ENCODE measurements around the gene MYCT1.
"Not testable (repeated sequence)": the region's sequence is repeated elsewhere in the genome, so short reads cannot be mapped to it uniquely, and the experiment has no call there.

MYCT1 gene

GRCh38 chr6:152697634-152698033 lies at the start of gene MYCT1:
MYCT1 (plus strand) TSS chr6:152697897; CDS start chr6:152697903, 6 bp downstream.
- no peak for DNase-seq (ENCODE audit: low spot score)

- no peak for DNase-seq (ENCODE audit: low spot score)
Observed at GRCh38 chr6:152648105-152648504, 49.6 kb upstream of the MYCT1 start.

DNA sequence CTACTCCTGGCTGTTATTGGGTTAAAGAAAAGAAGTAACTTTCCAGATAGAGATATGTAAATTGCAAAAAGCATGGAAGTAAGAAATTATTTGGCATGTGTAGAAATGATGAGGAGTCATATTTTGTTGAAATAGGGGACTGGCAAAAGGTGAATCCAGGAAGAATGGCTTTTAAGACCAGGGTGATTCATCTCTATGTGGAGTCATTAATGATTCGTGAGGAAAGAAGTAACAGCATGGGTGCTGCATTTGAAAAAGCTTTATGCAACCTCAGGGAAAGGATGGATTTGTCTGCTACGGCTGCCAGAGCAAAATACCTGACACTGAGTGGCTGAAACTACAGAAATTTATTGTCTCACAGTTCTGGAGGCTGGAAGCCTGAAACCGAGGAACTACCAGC lies 45.7 kb upstream of the MYCT1 start:
- DNase-seq (ENCODE audit: low spot score) = no peak

GRCh38 chr6:152661776-152662175 lies 35.9 kb upstream of the MYCT1 start:
- DNase-seq (ENCODE audit: low spot score) = no peak

GRCh38 chr6:152669895-152670294 lies 27.8 kb upstream of the MYCT1 start:
- DNase-seq (ENCODE audit: low spot score) = no peak

GRCh38 chr6:152671171-152671570 lies 26.5 kb upstream of the MYCT1 start:
- no peak for DNase-seq (ENCODE audit: low spot score)

DNA sequence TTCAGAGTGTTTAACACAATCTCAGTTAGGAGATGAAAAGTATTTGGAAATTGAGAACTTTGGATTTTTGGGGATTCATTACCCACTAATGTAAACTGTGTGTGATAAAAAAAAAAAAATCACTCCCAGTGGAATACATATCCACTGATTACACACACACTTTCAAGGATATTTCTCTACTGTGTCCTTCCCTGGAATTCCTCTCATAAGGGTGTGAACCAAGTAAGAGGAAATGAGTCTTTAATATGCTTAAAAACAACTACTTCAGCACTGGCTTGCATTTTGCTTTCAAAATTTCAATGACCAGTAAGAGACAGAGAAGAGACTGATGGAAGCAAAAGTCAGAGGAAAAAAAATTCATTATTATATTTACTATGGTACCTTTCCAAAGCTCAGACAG lies 24.5 kb upstream of the MYCT1 start:
- DNase-seq (ENCODE audit: low spot score) = no peak

DNA sequence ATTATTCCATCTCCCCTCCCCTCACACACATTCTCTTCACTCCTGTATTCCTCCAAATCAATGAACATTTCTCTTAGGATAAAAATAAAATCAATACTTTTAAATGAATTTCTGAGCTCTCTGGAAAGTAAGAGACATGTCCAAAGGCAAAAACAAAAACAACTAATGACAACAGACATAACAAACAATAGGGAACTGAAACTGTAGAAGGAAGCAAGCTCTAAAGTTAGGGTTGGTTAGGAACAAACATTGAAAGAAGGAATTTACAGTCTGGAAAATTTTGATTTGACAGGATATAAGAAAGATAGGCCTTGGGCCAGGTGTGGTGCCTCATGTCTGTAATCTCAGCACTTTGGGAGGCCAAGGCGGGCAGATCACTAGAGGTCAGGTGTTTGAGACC lies 17.5 kb upstream of the MYCT1 start:
- no peak for DNase-seq (ENCODE audit: low spot score)

DNA sequence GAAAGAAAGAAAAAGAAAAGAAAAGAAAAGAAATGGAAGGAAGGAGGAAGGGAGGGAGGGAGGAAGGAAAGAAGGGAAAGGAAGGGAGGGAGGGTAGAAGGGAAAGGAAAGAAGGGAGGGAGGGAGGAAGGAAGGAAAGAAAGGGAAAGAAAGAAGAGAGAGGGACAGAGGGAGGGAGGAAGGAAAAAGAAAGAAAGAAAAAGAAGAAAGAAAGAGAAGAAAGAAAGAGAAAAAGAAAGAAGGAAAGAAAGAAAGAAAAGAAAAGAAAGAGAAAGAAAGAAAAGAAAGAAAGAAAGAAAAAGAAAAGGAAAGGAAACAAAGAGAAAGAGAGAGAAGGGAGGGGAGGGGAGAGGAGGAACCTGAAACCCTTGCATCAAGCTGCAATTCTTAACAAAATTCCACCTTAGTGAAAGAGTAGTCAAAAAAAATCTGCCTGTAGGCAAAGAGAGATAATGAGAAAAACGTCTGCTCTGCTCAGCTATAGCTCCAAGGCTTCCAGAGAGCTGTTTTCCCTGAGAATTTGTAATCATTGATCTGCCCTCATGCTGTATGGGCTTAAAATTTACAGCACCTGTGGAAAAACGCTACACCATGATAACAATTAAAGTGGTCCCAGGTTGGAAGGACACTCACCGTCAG lies 16.7 kb upstream of the MYCT1 start:
- no peak for DNase-seq (ENCODE audit: low spot score)

DNA sequence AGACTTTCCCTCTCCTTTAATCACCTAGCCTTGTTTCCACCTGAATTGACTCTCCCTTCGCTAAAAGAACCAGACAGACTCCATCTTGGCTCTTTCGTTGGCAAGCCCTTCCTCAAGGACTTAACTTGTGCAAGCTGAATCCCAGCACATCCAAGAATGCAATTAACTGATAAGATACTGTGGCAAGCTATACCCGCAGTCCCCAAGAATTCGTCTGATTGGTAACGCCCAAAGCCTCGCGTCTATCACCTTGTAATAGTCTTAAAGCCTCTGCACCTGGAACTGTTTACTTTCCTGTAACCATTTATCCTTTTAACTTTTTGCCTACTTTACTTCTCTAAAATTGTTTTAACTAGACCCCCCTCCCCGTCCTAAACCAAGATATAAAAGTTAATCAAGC lies 15.6 kb upstream of the MYCT1 start:
- DNase-seq (ENCODE audit: low spot score) = no peak

DNA sequence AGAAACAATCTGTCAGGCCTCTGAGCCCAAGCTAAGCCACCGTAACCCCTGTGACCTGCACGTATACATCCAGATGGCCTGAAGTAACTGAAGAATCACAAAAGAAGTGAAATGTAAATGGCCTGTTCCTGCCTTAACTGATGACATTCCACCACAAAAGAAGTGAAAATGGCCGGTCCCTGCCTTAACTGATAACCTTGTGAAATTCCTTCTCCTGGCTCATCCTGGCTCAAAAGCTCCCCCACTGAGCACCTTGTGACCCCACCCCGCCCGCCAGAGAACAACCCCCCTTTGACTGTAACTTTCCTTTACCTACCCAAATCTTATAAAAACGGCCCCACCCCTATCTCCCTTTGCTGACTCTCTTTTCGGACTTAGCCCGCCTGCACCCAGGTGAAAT lies 14.8 kb upstream of the MYCT1 start:
- not testable (repeated sequence) for DNase-seq (ENCODE audit: low spot score)

- DNase-seq (ENCODE audit: low spot score) = no peak
Observed at GRCh38 chr6:152685819-152686218, 11.9 kb upstream of the MYCT1 start.

GRCh38 chr6:152695372-152696045 lies 2.2 kb upstream of the MYCT1 start:
- DNase-seq (ENCODE audit: low spot score) = no peak

GRCh38 chr6:152696522-152696921 lies 1.2 kb upstream of the MYCT1 start:
- no peak for DNase-seq (ENCODE audit: low spot score)

DNA sequence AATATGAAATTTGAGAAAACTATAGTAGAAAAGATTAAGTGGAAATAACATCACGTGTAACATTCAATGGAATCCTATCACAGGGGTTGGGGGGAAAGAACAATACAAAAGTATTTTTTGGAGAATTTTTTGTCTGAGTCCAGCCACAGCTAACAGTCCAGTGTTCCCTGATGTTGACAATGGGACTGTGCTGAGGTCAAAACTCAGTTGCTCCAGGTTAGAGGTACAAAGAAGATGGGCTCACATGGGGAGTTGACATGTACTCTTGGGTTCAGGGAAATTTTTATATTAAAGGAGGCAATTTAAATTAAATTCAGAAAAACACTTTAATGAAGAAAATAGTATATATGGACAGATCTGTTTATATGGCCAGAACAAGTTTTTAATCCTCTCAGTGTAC lies 995 bp downstream of the MYCT1 start:
- DNase-seq (ENCODE audit: low spot score) = no peak

GRCh38 chr6:152700427-152700826 lies 2.7 kb downstream of the MYCT1 start:
- no peak for DNase-seq (ENCODE audit: low spot score)

GRCh38 chr6:152701081-152701862 lies 3.6 kb downstream of the MYCT1 start:
- DNase-seq (ENCODE audit: low spot score) = no peak

DNA sequence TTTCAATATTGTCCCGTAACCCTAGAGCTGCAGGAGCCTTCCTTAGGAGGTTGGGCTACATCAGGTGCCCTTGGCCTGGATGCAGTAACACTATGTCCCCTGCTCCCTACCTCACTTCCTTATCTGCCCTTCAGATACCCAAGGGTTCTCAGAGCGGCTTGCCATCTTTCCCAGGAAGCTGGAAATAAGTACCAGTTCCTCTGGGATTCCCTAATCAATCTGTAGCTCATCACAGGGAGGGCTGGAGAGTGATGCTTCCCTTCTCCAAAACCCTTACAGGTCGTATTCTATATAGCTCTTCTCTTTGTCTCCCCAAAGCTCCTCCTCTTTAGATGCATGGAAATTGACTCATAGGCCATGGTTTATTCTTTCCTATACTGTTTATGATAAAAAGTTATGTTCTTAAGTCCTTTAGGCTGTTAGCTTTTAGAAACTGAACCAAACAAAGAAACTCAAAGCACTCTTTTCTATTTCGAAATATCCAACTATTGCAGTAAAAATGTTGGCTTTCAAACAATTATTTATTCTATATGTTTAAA lies 4.2 kb downstream of the MYCT1 start:
- no peak for DNase-seq (ENCODE audit: low spot score)

DNA sequence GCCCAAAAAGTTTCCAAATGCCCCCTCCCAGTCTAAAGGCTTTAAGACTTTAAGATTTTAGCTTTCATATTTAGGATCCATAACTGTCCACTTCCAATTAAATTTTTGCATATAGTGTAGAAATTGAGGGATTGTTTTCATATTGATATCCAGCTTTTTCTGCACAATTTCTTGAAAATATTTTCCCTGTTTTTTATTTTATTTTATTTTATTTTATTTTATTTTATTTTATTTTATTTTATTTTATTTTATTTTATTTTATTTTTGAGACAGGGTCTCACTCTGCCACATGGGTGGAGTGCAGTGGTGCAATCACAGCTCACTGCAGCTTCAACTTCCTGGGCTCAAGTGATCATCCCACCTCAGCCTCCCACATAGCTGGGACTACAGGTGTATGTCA lies 6.1 kb downstream of the MYCT1 start:
- not testable (repeated sequence) for DNase-seq (ENCODE audit: low spot score)

DNA sequence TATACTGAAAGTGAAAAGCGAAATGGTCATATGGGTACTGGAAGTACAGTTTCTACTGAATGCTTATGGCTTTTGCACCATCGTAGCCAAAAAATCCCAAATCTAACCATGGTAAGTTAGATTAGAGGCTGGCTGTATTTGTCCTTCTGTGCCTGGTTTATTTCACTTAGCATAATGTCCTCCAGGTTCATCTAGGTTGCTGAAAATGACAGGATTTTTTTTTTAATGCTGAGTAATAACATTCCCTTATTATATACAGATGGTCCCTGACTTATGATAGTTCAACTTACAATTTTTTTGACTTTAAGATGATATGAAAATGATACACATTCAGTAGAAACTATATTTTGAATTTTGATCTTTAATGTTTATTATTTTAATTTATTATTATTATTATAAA lies 7.6 kb downstream of the MYCT1 start:
- no peak for DNase-seq (ENCODE audit: low spot score)

DNA sequence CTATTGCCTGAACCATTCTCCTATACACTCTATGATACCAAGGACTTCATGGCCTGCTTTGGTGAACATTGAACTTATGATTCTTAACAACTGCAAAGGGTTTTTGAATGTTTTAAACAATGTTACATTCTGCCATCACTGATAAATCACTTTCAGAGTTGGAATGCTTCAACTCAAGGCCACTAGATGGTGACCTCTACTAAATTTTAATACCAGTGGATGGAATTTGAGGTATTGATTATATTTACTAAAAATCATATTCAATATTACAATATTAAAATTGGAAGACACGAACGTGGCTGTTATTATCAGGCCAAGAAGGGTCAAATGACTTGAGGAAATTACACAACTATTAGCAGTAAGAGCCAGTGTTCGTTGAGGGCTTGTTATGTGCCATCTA lies 18.6 kb downstream of the MYCT1 start:
- DNase-seq (ENCODE audit: low spot score) = no peak

- no peak for DNase-seq (ENCODE audit: low spot score)
Observed at GRCh38 chr6:152720974-152721373, 23.3 kb downstream of the MYCT1 start.

- DNase-seq (ENCODE audit: low spot score) = no peak
Observed at GRCh38 chr6:152721956-152722355, 24.3 kb downstream of the MYCT1 start.

Data from HuH-7 (cell line).